Aorta (tissue), 5 donors: ENCODE measurements around the gene RSBN1L. TPM values are rescaled to one million over a fixed set of nuclear protein-coding genes. Genes with fewer than 3 reads are reported as not detected.
"Not testable (repeated sequence)": the region's sequence is repeated elsewhere in the genome, so short reads cannot be mapped to it uniquely, and the experiment has no call there.

Experiments used
- ATAC-seq: fragments of 200-7000 bp; cut with Tn5 transposase; one replicate; pipeline ENCODE4 v1.9.1; 2022; ENCODE audit warnings: moderate library complexity; ENCODE audit not compliant: low FRiP score
- DNase-seq, 2 donors: peaks; one replicate each; pipeline ENCODE4 v3.0.0-alpha.2; 2020
- H3K27ac ChIP-seq, 2 donors: one replicate each; pipeline ENCODE4 v1.5.1; 2013; ENCODE audit warnings: low read length in 2 of 2, mild to moderate bottlenecking in 2 of 2, moderate library complexity in 2 of 2, control low read depth in 1 of 2, inconsistent platforms in 1 of 2, low read depth in 1 of 2
- H3K27me3 ChIP-seq, 2 donors: one replicate each; pipeline ENCODE4 v1.6.1; 2013; ENCODE audit warnings: control low read depth in 1 of 2, low read length in 1 of 2, mild to moderate bottlenecking in 1 of 2, moderate library complexity in 1 of 2; ENCODE audit not compliant: insufficient read depth in 2 of 2, control insufficient read depth in 1 of 2
- H3K36me3 ChIP-seq, 2 donors: one replicate each; pipeline ENCODE4 v1.6.1; 2013; ENCODE audit warnings: control low read depth in 1 of 2, low read length in 1 of 2, mild to moderate bottlenecking in 1 of 2; ENCODE audit not compliant: insufficient read depth in 2 of 2, control insufficient read depth in 1 of 2
- H3K4me1 ChIP-seq, 2 donors: one replicate each; pipeline ENCODE4 v1.6.1; 2013; ENCODE audit warnings: low read length in 2 of 2, control low read depth in 1 of 2, mild to moderate bottlenecking in 1 of 2, moderate library complexity in 1 of 2; ENCODE audit not compliant: insufficient read depth in 2 of 2, control insufficient read depth in 1 of 2
- H3K4me3 ChIP-seq, 2 donors: one replicate each; pipeline ENCODE4 v1.5.1; 2013; ENCODE audit warnings: low read length in 2 of 2, control low read depth in 1 of 2, mild to moderate bottlenecking in 1 of 2
- H3K9me3 ChIP-seq: one replicate; pipeline ENCODE4 v1.6.1; 2013; ENCODE audit warnings: mild to moderate bottlenecking, low read length; ENCODE audit not compliant: control insufficient read depth
- WGBS, 2 donors: extraction: QIAGEN DNeasy Blood & Tissue Kit; methylation state at CpG; one replicate each; pipeline ENCODE4 v1.1.7; 2013; 5-methylcytosine and 5-hydroxymethylcytosine counted together
- intact Hi-C, 2 donors: fragments of 100-400 bp; cut with DNase I; formaldehyde crosslinking; loops; one replicate each; pipeline versions ENCODE4 v1.14.2 to v1.15.0; 2022
- polyA plus RNA-seq, 2 donors: library from polyadenylated mRNA; stranded (reverse); fragments of 200-250 nt; gene quantifications; one replicate each; pipeline ENCODE4 v1.2.3, GENCODE V29; 2013
- total RNA-seq, 2 donors: library from RNA; stranded (reverse); fragmentation: NEBNext Ultra II Directional; extraction: Animal tissue kit (Norgen Biotek cat#: 25700); gene quantifications; one replicate each; pipeline ENCODE4 v1.2.1, GENCODE V29; 2021
- donor health status: healthy with polysubstance abuse.
- donor health status: Bipolar disorder and iron deficiency.
- donor health status: DM: no; HTN: no; CAD: no.
- donor health status: DM: no; HTN: no; CAD: no.
- donor health status: DM: yes; HTN: yes; CAD: no.

RSBN1L gene
- total and polyA plus RNA-seq, 4 donors: 3.0 to 25.4 (median 16.1) TPM

DNA sequence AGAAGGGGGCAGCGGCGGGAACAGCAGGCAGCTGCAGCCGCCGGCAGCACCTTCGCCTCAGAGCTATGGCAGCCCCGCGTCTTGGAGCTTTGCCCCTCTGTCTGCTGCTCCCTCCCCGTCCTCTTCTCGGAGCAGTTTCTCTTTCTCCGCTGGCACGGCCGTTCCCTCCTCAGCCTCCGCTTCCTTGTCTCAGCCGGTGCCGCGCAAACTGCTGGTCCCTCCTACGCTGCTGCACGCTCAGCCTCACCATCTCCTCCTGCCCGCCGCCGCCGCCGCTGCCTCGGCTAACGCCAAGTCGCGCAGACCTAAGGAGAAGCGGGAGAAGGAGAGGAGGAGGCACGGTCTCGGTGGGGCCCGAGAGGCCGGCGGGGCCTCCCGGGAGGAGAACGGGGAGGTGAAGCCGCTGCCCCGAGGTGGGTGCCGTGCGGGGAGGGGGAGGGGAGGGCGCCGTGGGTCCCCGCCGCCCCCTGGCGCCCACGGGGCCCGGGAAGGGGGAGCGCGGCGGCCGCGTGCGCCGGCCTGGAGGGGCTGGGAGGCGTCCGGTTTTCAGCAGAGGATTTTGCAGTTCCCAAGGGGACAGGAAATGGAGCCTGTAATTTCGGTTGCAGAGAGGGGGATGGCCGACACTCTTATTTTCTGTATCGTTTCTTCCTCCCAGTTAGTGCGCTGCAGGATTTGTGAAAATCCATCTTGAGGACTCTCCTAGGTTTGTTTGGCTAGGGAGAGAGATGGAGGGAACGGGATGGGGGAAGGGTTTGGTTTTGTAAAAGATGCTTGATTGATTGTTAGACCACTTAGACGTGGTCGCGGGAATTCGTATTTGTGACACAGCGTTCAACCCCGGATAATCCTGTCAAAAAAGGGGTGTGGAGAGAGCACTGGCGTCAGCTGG, 630 bp downstream of the RSBN1L start:
- ATAC-seq: peak; percentile 75
- Histone ChIP-seq H3K9me3 (no peaks in the 10 kb centered on the region), H3K27me3 (no peaks in the 10 kb centered on the region), H3K27ac (peak overlapping the region; percentile 31 to 66), H3K4me3 (peak overlapping the region; percentile 76 to 89), H3K4me1 (peaks cover 0 to 3% of the 10 kb centered on the region in 2 donors), H3K36me3 (no peaks in the 10 kb centered on the region)
- DNase-seq: peak; percentile 77 to 88
- intact Hi-C loops: loop anchor here in 1 of 2 donors (5.0 kb wide), 1 partner anchor 100 kb away; the partner anchor contains the start of genes PHTF2 and TMEM60
- WGBS, 2 donors: 1% methylated on average over 47 to 67 of the region's 67 CpGs

DNA sequence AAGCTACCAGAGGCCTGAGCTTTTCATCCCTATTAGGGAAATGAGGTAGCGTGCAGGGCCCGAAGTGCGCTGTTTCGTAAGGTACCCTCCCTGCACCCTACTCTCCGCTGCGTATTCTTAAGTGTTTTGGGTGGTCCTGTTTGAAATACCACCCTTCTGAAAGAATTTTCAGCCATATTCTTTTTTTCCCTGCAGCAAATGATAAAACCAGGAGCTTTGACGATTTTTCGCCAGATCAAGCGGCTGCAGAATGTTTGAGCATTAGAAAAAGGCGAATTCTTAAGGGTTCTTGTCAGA, 1.2 kb downstream of the RSBN1L start:
- peak; percentile 59 for ATAC-seq
- intact Hi-C loops: loop anchor here in 1 of 2 donors (5.0 kb wide), 1 partner anchor 100 kb away; the partner anchor contains the start of genes PHTF2 and TMEM60
- Histone ChIP-seq H3K27ac (peak overlapping the region in 1 of 2 donors; percentile 66), H3K36me3 (no peaks in the 10 kb centered on the region), H3K9me3 (no peaks in the 10 kb centered on the region), H3K27me3 (no peaks in the 10 kb centered on the region), H3K4me3 (peak overlapping the region; percentile 76 to 89), H3K4me1 (peaks cover 0 to 3% of the 10 kb centered on the region in 2 donors)
- peak in 1 of 2 donors; percentile 61 for DNase-seq
- WGBS, 2 donors: 0% methylated on average over 10 of the region's 10 CpGs

DNA sequence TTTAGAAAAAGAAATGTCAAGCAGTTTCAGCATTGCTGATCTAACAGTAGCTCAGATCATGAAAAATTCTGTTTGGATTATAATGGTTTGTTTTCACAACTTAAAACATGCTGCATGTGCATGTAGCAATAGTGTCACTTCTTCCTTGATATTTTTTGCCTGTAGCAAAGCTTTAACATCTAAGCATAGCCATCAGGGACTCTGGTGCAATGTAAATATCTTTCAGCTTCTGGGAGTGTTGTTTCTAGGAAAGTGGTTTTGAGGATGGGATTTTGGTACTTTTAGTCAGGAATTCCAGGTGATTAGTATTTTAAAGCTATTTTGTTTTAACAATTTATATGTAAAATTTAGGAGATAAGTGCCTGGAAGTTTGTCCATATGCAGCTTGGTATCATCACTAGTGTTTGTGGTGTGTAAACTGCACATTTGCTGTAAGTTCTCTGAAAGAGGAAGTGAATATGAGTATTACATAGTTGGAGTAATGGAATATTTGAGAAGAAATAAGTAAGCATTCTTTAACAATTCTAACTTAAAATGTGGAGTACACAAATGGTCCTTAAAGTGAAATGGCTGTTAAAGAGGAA, 1.9 kb downstream of the RSBN1L start:
- Histone ChIP-seq H3K36me3 (no peaks in the 10 kb centered on the region), H3K27me3 (no peaks in the 10 kb centered on the region), H3K4me1 (peaks cover 2 to 3% of the 10 kb centered on the region in 2 donors), H3K4me3 (peak overlapping the region; percentile 76 to 89), H3K9me3 (no peaks in the 10 kb centered on the region), H3K27ac (no peak overlapping the region)
- no peak for ATAC-seq
- intact Hi-C loops: loop anchor here in 1 of 2 donors (5.0 kb wide), 1 partner anchor 99 kb away; the partner anchor contains the start of genes PHTF2 and TMEM60
- DNase-seq: no peak

DNA sequence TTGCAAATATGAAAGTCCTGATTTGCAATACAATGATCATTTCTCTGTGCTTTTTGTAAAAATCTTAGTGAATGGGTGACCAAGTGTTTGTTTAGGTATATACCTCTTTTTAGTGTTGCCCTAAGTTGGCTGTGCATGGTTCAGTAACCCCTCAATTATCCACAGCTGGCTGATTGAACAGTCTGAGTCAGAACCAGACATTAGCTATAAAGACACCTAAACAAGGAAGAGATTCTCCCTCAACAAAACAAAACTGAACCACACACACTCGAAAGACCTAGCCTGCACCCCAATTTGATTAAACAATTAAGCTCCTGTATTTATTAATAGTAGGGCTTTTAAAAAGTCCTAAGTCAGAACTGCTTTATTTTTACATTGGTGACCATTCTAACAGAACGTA, 2.8 kb downstream of the RSBN1L start:
- no peaks in the 10 kb centered on the region for H3K27me3 ChIP-seq
- H3K4me1 ChIP-seq: peaks cover 2 to 3% of the 10 kb centered on the region in 2 donors
- no peaks in the 10 kb centered on the region for H3K9me3 ChIP-seq
- intact Hi-C loops: loop anchor here in 1 of 2 donors (5.0 kb wide), 1 partner anchor 98 kb away; the partner anchor contains the start of genes PHTF2 and TMEM60
- ATAC-seq: no peak
- WGBS, 2 donors: 36 to 37% methylated on average over 2 of the region's 2 CpGs
- no peaks in the 10 kb centered on the region for H3K36me3 ChIP-seq
- no peak overlapping the region for H3K4me3 ChIP-seq
- no peak for DNase-seq
- H3K27ac ChIP-seq: no peak overlapping the region

DNA sequence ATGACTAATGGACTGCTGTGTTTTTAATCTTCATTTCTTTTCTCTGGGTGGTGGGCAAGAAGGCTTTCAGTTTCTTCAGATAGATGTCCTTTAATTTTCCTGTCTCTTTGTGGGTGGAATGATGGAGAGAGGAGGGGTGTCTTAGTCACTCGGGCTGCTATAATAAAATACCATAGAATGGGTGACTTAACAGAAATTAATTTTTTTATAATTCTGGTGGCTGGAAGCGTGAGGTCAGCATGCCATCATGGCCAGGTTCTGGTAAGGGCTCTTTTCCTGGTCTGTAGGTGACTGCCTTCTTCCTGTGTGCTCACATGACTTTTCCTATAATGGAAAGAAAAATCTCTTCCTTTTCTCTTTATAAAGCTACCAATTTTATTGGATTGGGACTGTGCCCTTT, 6.3 kb downstream of the RSBN1L start:
- Histone ChIP-seq H3K4me3 (no peak overlapping the region), H3K9me3 (no peaks in the 10 kb centered on the region), H3K4me1 (peaks cover 2 to 3% of the 10 kb centered on the region in 2 donors), H3K27me3 (no peaks in the 10 kb centered on the region), H3K27ac (no peak overlapping the region), H3K36me3 (no peaks in the 10 kb centered on the region)
- no peak for DNase-seq
- intact Hi-C loops: no loop called here
- ATAC-seq: no peak
- 53 to 59% methylated on average over 2 of the region's 2 CpGs for WGBS, 2 donors

DNA sequence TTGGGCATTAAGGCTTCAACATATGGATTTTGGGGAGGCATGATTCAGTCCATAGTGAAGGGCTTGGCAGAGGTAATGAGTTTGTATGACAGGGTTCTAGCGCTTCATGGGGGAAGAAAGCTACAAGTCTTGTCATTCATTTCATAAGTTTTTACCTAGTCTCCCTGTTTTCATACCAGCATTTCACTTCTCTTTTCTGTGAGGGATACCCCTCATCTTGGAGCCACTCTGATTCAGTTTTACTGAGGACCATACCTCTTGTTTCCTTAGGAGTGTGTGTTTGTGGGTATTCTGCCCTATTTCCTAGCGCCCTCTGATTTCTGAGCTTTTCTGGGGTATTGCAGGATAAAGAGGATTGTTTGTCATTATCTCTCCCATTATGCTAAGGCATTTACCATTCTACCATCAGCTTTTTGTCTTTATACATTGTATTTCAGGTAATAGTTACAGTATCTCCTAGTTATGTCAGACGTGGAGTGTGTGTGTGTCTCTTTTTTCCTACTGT, 6.8 kb downstream of the RSBN1L start:
- no peak overlapping the region for H3K4me3 ChIP-seq
- H3K4me1 ChIP-seq: peaks cover 2 to 3% of the 10 kb centered on the region in 2 donors
- no peaks in the 10 kb centered on the region for H3K27me3 ChIP-seq
- no peaks in the 10 kb centered on the region for H3K9me3 ChIP-seq
- DNase-seq: no peak
- no peak overlapping the region for H3K27ac ChIP-seq
- ATAC-seq: no peak
- WGBS, 2 donors: 76% methylated on average over 3 of the region's 3 CpGs
- H3K36me3 ChIP-seq: no peaks in the 10 kb centered on the region
- intact Hi-C loops: no loop called here

DNA sequence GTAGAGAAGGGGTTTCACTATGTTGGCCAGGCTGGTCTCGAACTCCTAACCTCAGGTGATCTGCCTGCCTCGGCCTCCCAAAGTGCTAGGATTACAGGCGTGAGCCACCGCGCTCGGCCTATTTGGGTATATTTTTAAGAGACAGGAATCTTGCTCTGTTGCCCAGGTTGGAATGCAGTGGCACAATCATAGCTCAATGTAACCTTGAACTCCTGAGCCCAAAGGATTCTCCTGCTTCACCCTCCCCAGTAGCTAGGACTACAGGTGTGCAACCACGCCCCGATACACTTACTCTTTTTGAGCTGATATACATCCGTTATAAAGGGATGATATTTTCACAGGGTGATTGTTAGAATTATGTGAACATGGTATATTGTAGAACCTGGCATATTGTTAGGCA, 7.4 kb downstream of the RSBN1L start:
- WGBS, 2 donors: 93 to 95% methylated on average over 9 of the region's 9 CpGs
- ATAC-seq, DNase-seq, H3K9me3 ChIP-seq, H3K36me3 ChIP-seq, H3K4me3 ChIP-seq, H3K4me1 ChIP-seq, H3K27ac ChIP-seq, H3K27me3 ChIP-seq, intact Hi-C loops: not testable (repeated sequence)

DNA sequence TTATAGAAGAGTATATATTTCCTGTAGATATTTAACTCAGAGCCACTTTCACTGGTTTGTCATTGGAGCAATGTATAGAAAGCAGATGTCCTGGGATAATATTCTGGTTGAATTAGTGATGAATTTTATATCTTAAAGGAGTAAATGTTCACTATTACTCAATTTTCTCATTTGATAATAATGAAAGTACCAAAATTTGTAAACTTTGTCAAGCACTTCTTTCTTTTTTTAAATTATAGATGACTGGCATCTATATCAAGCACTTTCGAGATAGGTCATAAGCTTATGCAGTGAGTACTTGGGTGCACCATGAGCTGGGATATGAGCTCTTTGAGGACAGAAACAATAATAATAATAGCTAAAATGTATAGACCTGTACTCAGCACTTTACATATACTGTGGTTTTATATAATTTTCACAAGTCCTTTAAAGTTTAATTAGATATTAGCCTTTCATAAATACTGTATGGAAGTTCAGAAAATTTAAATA, 11.3 kb downstream of the RSBN1L start:
- WGBS, 2 donors: 95 to 97% methylated on average over 1 of the region's 1 CpG
- no peaks in the 10 kb centered on the region for H3K9me3 ChIP-seq
- H3K4me1 ChIP-seq: peaks cover 0 to 2% of the 10 kb centered on the region in 2 donors
- no peaks in the 10 kb centered on the region for H3K36me3 ChIP-seq
- no peak overlapping the region for H3K27ac ChIP-seq
- no peak for DNase-seq
- no peaks in the 10 kb centered on the region for H3K27me3 ChIP-seq
- intact Hi-C loops: no loop called here
- ATAC-seq: no peak
- H3K4me3 ChIP-seq: no peak overlapping the region
